ENCODE results near the gene PRG3.
A peak's percentile ranks its signal among the peaks of the same experiment; 100 is the strongest.
"Not testable (repeated sequence)": the region's sequence is repeated elsewhere in the genome, so short reads cannot be mapped to it uniquely, and the experiment has no call there.

PRG3 gene

GRCh38 chr11:57407941-57408475 lies 27.1 kb upstream of the PRG3 start:
- no peak for DNase-seq

DNA sequence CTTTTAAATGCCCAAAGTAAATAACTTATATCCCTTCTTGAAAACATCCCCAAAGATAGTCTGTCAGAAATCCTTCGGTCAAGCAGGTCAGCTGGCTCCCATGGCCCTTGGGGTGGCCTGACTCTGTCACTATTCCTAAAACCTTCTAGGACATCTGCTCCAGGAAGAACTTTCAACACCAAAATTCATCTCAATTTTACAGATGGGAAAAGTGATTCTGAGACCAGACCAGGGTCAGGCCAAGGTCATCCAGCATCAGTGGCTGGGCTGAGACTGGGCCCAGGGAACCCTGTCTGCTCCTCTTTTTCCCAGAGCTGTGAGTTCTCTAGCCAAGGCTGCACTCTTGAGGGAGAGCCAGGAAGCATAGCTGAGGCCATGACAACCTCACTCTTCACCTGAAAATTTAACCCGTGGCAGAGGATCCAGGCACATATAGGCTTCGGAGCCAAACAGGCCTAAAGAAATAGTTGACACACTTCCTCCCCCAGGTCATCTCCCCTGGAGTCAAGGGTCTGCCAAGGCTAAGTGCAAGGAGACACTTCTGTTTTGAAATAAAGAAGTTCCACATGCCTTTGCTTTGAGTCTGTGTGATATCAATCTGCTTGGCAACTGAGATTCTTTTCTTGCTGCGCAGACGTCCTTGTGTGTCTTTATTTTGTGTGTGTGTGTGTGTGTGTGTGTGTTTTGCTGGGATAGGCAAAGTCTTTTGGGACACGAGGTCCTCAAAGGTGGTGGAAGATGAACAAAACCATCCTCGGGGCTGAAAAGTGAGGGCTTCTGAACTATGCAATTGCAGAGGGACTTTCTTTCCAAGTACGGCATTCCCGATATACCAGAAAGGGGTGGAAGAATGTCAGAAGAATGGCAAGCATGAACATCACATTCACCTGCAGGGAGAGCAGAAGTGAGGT lies 26.3 kb upstream of the PRG3 start:
- no peak for DNase-seq

DNA sequence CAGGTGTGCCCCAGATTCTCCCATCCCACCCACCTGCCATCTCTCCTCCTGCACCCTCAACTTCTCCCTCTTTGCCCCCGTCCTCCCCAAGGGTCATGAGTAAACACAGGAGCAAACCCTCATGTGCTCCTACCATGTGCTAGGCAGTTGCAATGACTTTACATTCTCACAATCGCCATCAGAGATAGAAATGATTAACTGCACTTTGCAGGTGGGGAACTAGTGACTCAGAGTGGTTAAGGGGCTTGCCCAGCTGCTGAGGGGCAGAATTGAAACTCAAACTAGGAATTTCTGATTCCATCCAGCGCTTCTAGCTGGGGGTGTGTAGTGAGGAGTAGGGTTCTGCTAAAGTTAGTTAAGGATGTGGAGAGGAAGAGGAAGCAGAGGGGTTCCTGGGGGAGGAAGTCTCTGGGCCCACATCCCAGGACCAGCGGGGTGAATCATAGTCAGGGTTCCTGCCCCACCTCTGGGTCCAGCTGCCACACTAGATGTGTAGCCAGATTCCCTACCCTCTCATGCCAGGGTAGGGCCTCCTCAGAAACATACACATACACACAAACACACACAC lies 25.5 kb upstream of the PRG3 start:
- DNase-seq: peak; percentile 77

- no peak for DNase-seq
These were observed 24.4 kb upstream of the PRG3 start for GRCh38 chr11:57405271-57405860.

GRCh38 chr11:57403802-57404147 lies 22.8 kb upstream of the PRG3 start:
- DNase-seq: no peak

DNA sequence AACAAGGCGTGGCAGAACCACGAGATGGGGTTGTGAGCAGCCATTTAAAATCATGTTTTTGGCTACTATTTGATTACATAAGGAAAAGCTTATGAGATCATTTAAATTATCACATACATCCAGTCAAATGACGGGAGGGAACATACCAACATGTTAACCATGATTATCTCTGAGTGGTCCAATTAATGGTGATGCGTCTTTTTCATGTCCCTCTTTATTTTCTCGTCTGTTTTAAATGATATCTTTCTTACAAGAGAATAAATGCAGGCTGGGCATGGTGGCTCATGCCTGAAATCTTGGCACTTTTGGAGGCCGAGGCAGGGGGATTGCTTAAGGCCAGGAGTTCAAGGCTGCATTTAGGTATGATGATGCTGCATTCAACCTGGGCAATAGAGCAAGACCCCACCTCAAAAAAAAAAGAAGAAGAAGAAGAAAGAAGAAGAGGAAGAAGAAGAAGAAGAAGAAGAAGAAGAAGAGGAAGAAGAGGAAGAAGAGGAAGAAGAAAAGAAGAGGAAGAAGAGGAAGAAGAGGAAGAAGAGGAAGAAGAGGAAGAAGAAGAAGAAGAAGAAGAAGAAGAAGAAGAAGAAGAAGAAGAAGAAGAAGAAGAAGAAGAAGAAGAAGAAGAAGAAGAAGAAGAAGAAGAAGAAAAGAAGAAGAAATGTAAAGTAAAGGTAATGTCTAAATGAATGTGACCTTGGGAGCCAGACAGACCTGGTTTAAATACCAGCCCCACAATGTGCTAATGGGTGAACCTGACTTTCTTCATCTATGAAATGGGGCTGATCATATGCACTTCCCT lies 22.3 kb upstream of the PRG3 start:
- not testable (repeated sequence) for DNase-seq

DNA sequence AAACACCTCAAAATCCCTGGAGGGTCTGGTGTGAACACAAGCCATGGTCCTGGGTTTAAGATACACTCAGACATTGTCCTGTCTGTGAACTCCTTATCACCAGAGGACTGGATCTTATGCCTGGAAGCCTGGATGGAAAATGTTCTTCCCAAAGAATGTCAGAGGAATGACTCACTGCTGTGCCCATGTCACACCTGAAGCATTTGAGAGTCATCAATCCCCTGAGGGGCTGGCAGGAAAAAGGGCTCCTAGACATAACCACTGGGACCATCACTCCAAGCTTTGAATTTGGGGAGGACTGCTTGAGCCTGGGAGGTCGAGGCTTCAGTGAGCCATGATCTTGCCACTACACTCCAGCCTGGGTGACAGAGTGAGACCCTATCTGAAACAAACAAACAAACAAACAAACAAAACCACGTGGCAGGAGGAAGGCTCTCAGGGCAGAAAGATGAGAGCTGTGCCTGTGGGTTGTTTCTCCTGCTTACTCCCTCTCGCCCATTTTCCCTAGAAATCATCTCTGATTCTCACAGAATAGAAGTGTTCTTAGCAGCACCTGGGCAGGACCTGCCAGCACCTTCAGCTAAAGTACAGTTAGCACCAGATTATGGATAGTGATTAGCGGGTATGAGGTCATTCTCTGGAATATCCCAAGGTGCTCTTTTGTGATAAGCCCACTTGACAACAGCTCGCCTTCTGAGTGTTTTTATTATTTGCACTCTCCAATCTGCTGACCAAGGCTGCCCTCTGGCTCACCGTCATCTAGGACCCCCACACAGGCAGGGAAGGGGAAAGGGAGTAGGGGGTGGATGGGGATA lies 21.4 kb upstream of the PRG3 start:
- no peak for DNase-seq

- DNase-seq: no peak
These were observed 19.1 kb upstream of the PRG3 start for GRCh38 chr11:57399972-57400578.

DNA sequence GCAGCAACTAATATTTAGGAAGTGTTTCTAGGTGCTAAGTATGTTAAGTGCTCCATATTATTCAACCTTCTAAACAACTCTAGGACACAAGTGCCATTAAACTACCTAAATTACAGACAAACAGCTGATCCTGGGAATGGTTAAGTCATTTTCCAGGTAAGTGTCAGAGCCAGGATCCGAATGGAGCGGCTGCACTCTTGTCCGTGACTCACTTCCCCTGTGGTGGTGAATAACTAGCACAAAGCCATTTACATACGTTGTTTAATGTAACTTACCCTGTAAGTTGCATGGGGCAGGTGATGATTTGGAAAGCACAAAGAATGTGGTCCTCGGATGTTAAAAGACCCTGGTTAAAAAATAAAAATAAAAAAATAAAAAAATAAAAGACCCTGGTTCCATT lies 18.3 kb upstream of the PRG3 start:
- DNase-seq: no peak

GRCh38 chr11:57397394-57397990 lies 16.5 kb upstream of the PRG3 start:
- DNase-seq: no peak

DNA sequence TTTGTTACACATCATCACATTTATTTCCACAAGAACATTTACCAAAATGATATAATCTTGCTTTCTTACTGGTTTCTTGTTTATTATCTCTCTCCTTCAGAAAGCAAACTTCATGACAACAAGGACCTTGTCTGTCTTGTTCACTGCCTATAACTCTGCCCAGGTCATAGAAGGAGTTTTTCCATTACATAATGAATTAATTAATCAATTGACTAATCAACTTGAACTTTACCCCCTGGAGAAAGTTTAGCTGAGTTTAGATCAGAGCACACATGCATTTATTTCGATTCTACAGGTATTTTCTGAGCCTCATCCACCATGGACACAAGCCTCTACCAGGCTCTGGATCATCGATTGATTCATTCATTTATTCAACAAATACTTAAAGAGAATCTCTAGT lies 15.8 kb upstream of the PRG3 start:
- DNase-seq: no peak

GRCh38 chr11:57395905-57396623 lies 15.1 kb upstream of the PRG3 start:
- no peak for DNase-seq

- no peak for DNase-seq
These were observed 13.4 kb upstream of the PRG3 start for GRCh38 chr11:57394203-57394965.

GRCh38 chr11:57392763-57393105 lies 11.8 kb upstream of the PRG3 start:
- DNase-seq: no peak

- no peak for DNase-seq
These were observed 11.3 kb upstream of the PRG3 start for GRCh38 chr11:57392066-57392762.

DNA sequence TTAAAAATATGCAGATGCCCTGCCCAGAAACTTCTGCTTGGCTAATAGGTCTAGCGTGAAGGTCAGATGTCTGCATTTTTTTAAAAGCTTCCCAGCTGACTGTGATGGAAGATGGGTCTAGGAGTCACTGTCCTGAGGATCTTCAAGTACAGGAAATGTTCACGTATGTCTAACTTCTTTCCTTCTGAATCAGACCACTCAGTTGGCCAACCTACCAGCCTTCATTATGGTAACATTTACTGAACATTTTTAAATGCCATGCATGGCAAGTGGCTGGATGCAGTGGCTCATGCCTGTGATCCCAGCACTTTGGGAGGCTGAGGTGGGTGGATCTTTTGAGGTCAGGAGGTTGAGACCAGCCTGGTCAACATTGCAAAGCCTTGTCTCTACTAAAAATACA lies 10.6 kb upstream of the PRG3 start:
- DNase-seq: no peak

DNA sequence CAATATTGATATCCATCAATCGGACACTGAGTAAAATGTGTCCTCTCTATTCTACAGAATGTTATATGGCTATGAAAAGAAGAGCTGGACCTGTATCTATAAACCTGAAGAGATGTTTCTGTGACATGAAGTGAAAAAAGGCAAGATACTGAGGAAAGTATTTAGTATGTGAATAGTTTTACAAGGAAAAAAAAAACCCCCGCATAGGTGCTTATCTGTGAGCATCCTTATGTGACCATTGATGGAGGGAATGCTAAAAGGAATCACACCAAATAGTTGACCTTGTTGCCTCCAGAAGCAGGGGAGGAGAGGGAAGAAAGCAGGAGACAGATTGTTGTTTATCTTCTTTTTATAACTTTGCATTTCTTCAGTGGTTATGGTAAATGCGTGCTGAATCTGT lies 10.2 kb upstream of the PRG3 start:
- no peak for DNase-seq

DNA sequence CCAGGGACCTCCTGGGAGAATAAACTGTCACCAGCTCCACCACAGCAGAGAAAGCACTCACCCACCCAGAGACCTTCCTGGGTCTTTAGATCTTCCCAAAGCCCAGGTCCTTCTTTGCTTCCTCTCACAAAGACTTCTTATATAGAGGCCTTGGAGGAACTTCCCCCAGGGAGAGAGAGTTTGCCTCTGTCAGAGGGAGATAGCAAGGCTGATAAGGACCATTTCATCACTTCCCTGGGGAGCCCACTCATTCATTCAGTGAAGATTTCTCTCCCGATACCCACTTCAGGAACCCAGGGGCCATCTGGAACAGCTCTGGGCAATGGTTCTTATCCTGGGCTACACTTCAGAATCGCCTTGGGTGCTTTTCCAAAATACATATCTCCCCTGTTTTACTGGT lies 9.6 kb upstream of the PRG3 start, which contains the start of gene PRG2:
TSS of gene PRG2 (minus strand) at position 116 of the 400 bp plus-strand sequence. CDS start 706 bp downstream, outside the sequence.
- DNase-seq: no peak

Data from activated CD8-positive, alpha-beta memory T cell treated with anti-CD3 and anti-CD28 coated beads for 24 hours (primary cell).